ENCODE measurements around the gene RAB10. TPM values are rescaled to one million over a fixed set of nuclear protein-coding genes. Genes with fewer than 3 reads are reported as not detected.
A peak's percentile ranks its signal among the peaks of the same experiment; 100 is the strongest.

Gene RAB10
- total RNA-seq, 1 donor from 2014 or later = 79.3 TPM

DNA sequence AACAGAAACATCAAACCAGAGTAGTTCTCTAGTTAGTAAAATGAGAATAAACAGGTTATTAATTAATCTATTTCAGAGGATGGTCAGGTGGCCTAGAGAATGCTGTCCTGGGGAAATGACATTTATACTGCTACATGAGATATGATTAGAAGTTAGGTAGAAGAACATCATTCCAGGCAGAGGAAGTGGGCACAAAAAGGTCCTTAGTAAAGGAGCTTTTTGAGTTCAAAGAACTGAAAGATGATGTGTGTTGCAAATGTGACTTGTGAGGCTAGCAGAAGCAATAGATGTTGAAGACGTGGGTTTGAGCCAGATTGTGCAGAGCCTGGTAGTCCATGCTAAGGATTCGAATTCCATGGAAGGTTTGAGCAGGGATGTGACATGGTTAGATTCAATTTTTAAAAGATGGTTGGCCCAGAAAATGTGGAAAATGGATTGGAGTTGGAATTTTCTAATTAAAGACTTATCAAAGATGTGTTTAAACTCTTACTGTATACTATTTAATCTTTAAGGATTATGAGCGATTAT, 34.2 kb downstream of the RAB10 start:
- Mint-ChIP-seq H3K27ac (peak overlapping the region; percentile 63), H3K9me3 (no peaks in the 10 kb centered on the region), H3K27me3 (no peaks in the 10 kb centered on the region), H3K4me3 (peak overlapping the region; percentile 56), H3K4me1 (peaks cover 38% of the 10 kb centered on the region), H3K36me3 (ENCODE audit: low read depth) (peaks cover 29% of the 10 kb centered on the region)
- DNase-seq = no peak
- no peak for ATAC-seq (ENCODE audit: low read depth)
- intact Hi-C loops (cut with micrococcal nuclease) = loop anchor here (1.0 to 2.0 kb wide), 2 partner anchors 15 to 34 kb away; partner anchors contain the start of gene RAB10
- TF ChIP-seq, protein P1, sequence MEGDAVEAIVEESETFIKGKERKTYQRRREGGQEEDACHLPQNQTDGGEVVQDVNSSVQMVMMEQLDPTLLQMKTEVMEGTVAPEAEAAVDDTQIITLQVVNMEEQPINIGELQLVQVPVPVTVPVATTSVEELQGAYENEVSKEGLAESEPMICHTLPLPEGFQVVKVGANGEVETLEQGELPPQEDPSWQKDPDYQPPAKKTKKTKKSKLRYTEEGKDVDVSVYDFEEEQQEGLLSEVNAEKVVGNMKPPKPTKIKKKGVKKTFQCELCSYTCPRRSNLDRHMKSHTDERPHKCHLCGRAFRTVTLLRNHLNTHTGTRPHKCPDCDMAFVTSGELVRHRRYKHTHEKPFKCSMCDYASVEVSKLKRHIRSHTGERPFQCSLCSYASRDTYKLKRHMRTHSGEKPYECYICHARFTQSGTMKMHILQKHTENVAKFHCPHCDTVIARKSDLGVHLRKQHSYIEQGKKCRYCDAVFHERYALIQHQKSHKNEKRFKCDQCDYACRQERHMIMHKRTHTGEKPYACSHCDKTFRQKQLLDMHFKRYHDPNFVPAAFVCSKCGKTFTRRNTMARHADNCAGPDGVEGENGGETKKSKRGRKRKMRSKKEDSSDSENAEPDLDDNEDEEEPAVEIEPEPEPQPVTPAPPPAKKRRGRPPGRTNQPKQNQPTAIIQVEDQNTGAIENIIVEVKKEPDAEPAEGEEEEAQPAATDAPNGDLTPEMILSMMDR (IDR thresholded peaks at IDR 0.05) = no peak
- ChIA-PET CTCF (interaction anchor here (1.1 to 2.1 kb wide), 2 partner anchors 17 to 76 kb away, joined by 3 to 6 read pairs; no protein-coding TSS in a partner anchor), POLR2A (interaction anchor here (1.2 to 1.3 kb wide), 2 partner anchors 34 to 189 kb away, joined by 3 to 6 read pairs; partner anchors contain the start of gene RAB10)

DNA sequence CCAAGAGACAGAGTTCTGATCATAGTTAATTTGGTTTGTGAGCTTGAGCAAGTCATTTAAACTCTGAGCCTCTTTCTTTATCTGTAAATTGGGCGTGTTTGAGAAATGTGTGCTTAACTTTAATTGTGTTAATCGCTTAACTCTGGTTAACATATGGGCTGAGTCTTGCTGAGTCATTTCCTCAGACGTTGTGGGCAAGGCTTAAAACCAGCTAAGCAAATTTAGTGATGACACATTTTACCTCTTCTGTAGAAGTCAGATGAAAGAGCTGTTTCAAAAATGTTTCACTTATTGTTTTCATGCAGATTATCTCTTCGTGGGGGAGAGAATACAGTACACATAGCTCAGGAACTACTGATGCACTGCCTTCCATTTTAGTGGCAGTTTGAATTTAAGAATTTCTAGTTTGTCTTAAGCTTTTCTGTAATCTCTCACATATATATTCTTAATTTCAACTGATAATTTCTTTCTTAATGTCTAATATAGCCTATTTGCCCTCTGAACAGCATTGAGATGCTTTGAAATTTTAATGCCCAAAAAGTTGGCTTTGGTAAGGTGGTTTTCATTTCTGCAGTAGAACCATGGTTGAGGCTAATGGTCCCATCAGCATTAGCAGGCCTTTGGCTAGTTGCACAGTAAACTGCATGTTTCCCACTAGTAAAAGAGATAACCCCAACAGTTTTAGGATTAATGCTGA, 34.9 kb downstream of the RAB10 start:
- ChIA-PET CTCF (interaction anchor here (1.1 to 2.1 kb wide), 2 partner anchors 17 to 77 kb away, joined by 3 to 6 read pairs; no protein-coding TSS in a partner anchor), POLR2A (interaction anchor here (1.2 to 1.3 kb wide), 2 partner anchors 35 to 190 kb away, joined by 3 to 6 read pairs; partner anchors contain the start of gene RAB10)
- TF ChIP-seq, protein P1 (IDR thresholded peaks at IDR 0.05) = no peak
- H3K36me3 Mint-ChIP-seq (ENCODE audit: low read depth) = peaks cover 25% of the 10 kb centered on the region
- no peaks in the 10 kb centered on the region for H3K9me3 Mint-ChIP-seq
- peaks cover 45% of the 10 kb centered on the region for H3K4me1 Mint-ChIP-seq
- peak; percentile 81 for ATAC-seq (ENCODE audit: low read depth)
- peak overlapping the region; percentile 63 for H3K27ac Mint-ChIP-seq
- no peak overlapping the region for H3K4me3 Mint-ChIP-seq
- intact Hi-C loops (cut with micrococcal nuclease) = loop anchor here (1.0 kb wide), 1 partner anchor 34 kb away; the partner anchor contains the start of gene RAB10
- DNase-seq = no peak
- no peaks in the 10 kb centered on the region for H3K27me3 Mint-ChIP-seq

DNA sequence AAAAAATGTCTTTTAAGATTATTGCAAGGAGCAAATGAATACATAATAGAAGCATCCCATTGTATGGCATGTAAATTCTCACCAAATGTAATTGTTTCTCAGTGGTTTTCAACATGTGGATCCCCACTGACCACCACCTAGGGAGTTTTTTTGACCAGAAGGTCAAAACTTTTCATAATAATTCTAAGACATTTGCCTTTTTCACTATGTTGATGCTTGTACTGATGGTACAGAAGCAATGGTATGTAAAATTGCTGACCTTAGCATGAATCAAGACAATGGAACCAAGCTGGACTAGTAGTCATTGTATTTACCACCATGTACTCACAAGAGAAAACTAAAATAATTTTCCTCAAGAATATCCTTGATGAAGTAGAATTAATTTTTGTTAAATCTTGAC, 36.8 kb downstream of the RAB10 start:
- ChIA-PET POLR2A (interaction anchor here (0.6 to 1.4 kb wide), 2 partner anchors 10 to 36 kb away, joined by 4 read pairs; no protein-coding TSS in a partner anchor), CTCF (no interaction called here)
- Mint-ChIP-seq H3K4me1 (peaks cover 58% of the 10 kb centered on the region), H3K27me3 (no peaks in the 10 kb centered on the region), H3K27ac (no peak overlapping the region), H3K4me3 (no peak overlapping the region), H3K9me3 (no peaks in the 10 kb centered on the region), H3K36me3 (ENCODE audit: low read depth) (peaks cover 15% of the 10 kb centered on the region)
- TF ChIP-seq, protein P1 (IDR thresholded peaks at IDR 0.05) = no peak
- intact Hi-C loops (cut with micrococcal nuclease) = no loop called here
- DNase-seq (no peak), ATAC-seq (ENCODE audit: low read depth) (no peak)

DNA sequence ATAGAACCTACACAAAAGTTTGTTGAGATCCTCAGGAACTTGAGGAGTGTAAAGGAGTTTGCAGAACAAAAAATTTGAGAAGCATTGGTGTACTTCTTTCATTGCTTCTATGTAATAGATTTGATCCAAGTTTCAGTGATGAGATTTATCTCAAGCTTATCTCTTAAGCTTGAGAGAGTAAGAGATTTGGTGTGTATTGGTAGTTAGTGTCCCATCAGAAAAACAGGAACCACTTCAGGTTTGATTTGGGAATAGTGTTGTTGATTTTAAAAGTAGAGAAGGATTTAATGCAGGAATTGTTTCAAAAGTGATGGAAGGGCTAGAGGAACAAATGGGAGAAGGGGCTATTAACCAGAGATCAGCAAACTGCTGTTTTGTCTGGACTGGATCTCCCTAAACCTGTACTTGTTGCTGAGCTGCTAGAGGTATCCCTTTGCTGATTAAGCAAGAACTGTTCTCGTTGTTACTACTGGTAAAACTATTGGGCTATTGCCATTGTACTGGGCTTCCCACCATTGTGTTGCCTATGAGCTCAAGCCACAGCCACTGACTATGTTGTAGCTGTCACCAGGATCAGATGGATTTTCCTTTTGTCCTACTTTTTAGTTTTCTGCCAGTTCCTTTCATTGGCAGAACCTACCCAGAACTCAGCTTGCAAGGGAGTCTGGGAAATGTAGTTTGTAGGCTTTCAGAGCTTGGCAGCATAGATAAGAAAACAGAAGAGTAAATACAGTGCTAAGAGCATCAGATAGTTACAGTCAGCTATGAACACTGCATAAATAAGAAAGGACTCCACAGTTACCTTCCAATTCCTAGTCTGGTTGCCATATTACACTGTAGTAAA, 39.3 kb downstream of the RAB10 start:
- ChIA-PET POLR2A (no interaction called here), CTCF (interaction anchor here (0.6 to 1.6 kb wide), 3 partner anchors 15 to 94 kb away, joined by 3 to 7 read pairs (median 4); no protein-coding TSS in a partner anchor)
- TF ChIP-seq, protein P1 (IDR thresholded peaks at IDR 0.05) = no peak
- Mint-ChIP-seq H3K27me3 (no peaks in the 10 kb centered on the region), H3K36me3 (ENCODE audit: low read depth) (peaks cover 2% of the 10 kb centered on the region), H3K4me3 (no peak overlapping the region), H3K9me3 (no peaks in the 10 kb centered on the region), H3K4me1 (peaks cover 49% of the 10 kb centered on the region), H3K27ac (no peak overlapping the region)
- DNase-seq = no peak
- intact Hi-C loops (cut with micrococcal nuclease) = no loop called here
- no peak for ATAC-seq (ENCODE audit: low read depth)

Measured in activated B cell treated with CpG ODN at 0.5 μM for 24 hours (primary cell).